ENCODE results near the gene MSH5.

The MSH5 gene

GRCh38 chr6:31713991-31714684, 25.7 kb upstream of the MSH5 start:
- no peak for DNase-seq

- DNase-seq: no peak
Observed at GRCh38 chr6:31715022-31715958, 24.5 kb upstream of the MSH5 start, which contains the start of gene LY6G6D. TSS of gene LY6G6D (plus strand) at chr6:31715348. CDS start at chr6:31715356, 8 bp downstream.

DNA sequence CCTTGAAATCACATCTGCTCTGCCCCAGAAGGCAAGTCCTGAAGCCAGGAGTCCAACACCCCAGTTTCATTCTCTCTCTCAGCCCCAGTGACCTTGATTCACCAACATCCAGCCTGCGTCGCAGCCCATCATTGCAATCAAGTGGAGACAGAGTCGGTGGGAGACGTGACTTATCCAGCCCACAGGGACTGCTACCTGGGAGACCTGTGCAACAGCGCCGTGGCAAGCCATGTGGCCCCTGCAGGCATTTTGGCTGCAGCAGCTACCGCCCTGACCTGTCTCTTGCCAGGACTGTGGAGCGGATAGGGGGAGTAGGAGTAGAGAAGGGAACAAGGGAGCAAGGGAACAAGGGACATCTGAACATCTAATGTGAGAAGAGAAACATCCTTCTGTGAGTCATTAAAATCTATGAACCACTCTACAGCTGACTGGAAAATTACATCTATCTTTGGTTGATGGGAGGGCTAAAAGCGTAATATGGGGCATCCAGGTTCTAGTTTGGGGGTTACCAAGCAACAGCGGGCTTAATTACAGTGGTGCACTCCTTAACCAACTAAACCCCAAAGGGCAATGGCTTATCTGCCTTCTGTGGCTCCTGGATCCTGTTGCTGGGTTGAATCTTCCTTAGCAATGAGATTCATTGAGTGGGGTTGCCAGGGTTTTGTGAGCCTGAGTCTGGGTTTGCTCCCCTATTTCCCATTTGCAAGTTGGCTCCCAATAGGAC, 22.1 kb upstream of the MSH5 start:
- no peak for DNase-seq

GRCh38 chr6:31718265-31718664, 21.5 kb upstream of the MSH5 start:
- DNase-seq: no peak

DNA sequence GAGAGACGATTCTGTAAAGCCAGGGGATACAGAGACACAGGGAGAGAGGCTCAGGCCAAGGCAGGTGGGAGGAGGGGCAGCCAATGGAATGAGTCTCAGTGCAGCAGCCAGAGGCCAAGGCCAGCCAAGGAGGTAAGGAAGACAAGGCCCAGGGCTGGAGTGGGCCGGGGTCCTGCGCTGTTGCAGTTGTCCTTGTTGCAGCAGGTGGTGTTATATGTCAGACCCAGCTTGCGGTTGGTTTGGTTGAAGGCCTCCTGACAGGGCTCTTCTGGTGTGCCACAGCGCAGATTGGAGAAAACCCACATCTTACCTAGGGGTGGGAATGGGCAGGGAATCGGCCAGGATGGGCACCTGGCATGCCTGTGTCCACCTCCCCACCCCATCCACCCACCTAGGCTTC, 20.8 kb upstream of the MSH5 start:
- no peak for DNase-seq

DNA sequence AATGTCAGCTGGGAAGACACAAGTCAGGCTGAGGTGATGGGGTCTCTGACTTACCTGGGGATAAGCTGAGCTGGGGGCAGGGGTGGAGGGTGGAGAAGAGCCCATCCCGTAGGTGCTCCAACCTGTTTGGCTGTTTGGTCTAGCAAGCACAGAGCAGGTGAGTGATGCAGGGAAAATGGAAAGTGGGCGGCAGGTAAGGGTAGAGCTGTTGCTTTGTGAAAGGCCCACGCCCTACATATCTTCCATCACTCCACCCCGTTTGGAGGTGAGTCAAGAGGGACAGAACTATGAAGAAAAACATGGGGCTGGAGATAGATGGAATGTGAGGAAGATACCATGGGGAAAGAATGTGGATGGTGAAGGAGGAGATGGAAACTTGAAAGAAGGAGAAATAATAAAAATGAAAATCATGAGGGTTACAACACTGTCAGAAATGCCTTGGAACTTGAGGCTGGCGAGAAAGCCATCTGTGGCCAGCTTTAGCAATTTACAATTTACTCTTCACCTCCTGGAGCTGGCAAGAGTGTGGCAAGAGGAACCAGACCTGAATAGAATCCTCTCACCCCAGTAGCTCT, 19.5 kb upstream of the MSH5 start:
- no peak for DNase-seq

GRCh38 chr6:31721351-31722020, 18.3 kb upstream of the MSH5 start, which contains the start of gene LY6G6C:
TSS of gene LY6G6C (minus strand) at chr6:31721746. CDS start at chr6:31721679, 67 bp downstream.
- no peak for DNase-seq

- DNase-seq: no peak
Observed at GRCh38 chr6:31722173-31722572, 17.6 kb upstream of the MSH5 start.

DNA sequence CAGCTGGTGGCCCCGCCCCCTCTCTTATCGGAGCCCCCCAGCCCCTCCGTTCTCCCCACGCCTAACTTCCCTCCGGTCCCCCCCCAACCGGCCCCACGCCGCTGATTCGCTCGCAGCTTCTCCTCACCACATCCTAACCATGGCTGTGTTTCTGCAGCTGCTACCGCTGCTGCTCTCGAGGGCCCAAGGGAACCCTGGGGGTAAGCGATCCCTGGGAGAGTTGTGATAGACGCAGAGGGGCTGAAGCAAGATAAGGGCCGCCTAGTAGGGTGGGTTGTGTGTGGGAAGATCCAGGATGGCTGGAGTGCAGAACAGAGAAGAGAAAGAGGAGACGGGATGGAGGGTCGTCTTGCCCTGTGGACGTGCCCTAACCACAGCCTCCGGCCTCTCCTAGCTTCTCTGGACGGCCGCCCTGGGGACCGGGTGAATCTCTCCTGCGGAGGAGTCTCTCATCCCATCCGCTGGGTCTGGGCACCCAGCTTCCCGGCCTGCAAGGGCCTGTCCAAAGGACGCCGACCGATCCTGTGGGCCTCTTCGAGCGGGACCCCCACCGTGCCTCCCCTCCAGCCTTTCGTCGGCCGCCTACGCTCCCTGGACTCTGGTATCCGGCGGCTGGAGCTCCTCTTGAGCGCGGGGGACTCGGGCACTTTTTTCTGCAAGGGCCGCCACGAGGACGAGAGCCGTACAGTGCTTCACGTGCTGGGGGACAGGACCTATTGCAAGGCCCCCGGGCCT, 16.4 kb upstream of the MSH5 start, which contains the start of gene MPIG6B:
Gene MPIG6B (plus strand): TSS at position 129 of the 735 bp plus-strand sequence. CDS start 11 bp downstream, at position 140.
- DNase-seq: no peak

GRCh38 chr6:31723980-31724691, 15.7 kb upstream of the MSH5 start:
- no peak for DNase-seq

- DNase-seq: no peak
Observed at GRCh38 chr6:31725502-31726350, 14.1 kb upstream of the MSH5 start.

DNA sequence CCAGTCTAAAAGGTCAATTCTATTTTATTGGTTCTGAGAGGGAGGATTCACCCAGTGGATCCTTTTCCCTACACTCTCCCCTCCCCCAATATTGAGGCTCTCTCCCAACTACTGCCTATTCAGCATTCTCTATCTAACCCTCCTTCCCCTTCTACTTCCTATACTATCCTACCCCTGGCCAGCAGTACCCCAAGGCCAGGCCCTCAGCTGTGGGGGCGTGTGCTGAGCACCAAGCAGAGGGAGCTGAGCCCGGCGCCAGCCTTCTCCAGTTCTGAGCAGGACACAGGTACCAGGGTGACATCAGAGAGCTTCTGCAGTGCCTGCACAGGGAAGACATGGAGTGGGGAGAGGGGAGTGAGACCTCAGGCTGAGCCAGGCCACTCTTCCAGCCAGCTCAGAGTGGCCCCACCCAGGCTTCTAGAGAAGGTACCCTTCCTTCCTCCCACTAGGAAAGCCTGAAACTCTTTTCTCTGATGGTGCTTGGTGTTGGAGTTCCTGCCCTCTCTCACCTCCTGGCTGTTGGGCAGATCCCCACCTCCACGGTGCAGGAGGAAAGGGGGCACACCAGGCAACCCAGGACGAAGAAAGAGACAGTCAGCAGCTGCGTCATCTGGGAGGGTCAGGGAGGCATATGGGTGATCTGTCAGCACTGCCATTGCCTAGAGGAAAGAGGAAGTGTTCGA, 12.6 kb upstream of the MSH5 start:
- DNase-seq: peak; percentile 79

GRCh38 chr6:31727717-31728671, 11.8 kb upstream of the MSH5 start:
- DNase-seq: no peak

GRCh38 chr6:31728767-31729514, 10.9 kb upstream of the MSH5 start, which contains the start of gene DDAH2:
TSS of gene DDAH2 (minus strand) at chr6:31729299. CDS start at chr6:31729161, 138 bp downstream.
- DNase-seq: no peak

GRCh38 chr6:31729515-31729978, 10.3 kb upstream of the MSH5 start:
- peak; percentile 83 for DNase-seq

- DNase-seq: peak; percentile 76
Observed at GRCh38 chr6:31729979-31730630, 9.7 kb upstream of the MSH5 start.

All from CD4-positive, alpha-beta T cell treated with Interleukin-15 for 1 hour (primary cell).